HCT116 (cell line): ENCODE measurements around the gene AVPI1. TPM values are rescaled to one million over a fixed set of nuclear protein-coding genes. Genes with fewer than 3 reads are reported as not detected.

Experiments used
- ATAC-seq: fragments of 200-7000 bp; cut with Tn5 transposase; 2 replicates; pipeline ENCODE4 v1.9.1; 2020; ENCODE audit warnings: mild to moderate bottlenecking, moderate library complexity
- BruUV-seq: library from RNA; stranded (reverse); fragments of 400-500 nt; replicated peaks from 2 replicates; lab custom pipeline; 2021; lab: Mats Ljungman, UMichigan
- CTCF ChIA-PET: fragments of 300-600 bp; sonication (Branson Sonifier 250); formaldehyde crosslinking; loops from one replicate; lab custom pipeline; 2021; ENCODE audit warnings: antibody characterized with exemption; lab: Charles Lee
- POLR2A ChIA-PET: fragments of 300-600, 350-600 bp; sonication (Branson Sonifier 250); formaldehyde crosslinking; loops from one replicate; lab custom pipeline; 2021; ENCODE audit warnings: antibody characterized with exemption; lab: Charles Lee
- RAD21 ChIA-PET, 2 experiments: fragments of 300-600 bp; sonication (Branson Sonifier 250); formaldehyde crosslinking; loops; one replicate each; lab custom pipeline; 2023; ENCODE audit warnings: low total read pairs in 2 of 2; ENCODE audit not compliant: uncharacterized antibody in 2 of 2, unreplicated experiment in 2 of 2, low non-redundant PET in 1 of 2; lab: Charles Lee
- DNase-seq: peaks from one replicate; pipeline ENCODE4 v3.0.0-alpha.2; 2010; ENCODE audit warnings: low read depth, low spot score
- H2AFZ ChIP-seq: fragments of 200-600 bp; shearing (Covaris generic), sonication (generic); 2 replicates; pipeline ENCODE4 v1.6.1; 2017; ENCODE audit warnings: low read depth, mixed run types, mixed read lengths, antibody characterized with exemption, low read length; ENCODE audit not compliant: poor library complexity, severe bottlenecking
- H3K27ac ChIP-seq: 2 replicates; pipeline ENCODE4 v1.5.1; 2012; ENCODE audit warnings: low read depth, low read length
- H3K27me3 ChIP-seq: fragments of 200-600 bp; sonication (generic); 2 replicates; pipeline ENCODE4 v1.6.1; 2016; ENCODE audit warnings: mixed run types, low read length, mixed read lengths; ENCODE audit not compliant: insufficient read depth
- H3K36me3 ChIP-seq, 2 experiments: fragments of 200-500 bp in 1 of 2; fragments of 200-600 bp in 1 of 2; sonication (Bioruptor generic) in 1 of 2; sonication (generic) in 1 of 2; 2 replicates each; pipeline versions ENCODE4 v1.5.1 to v1.6.1; 2014 to 2016; ENCODE audit warnings: low read length in 2 of 2, inconsistent platforms in 1 of 2, mixed read lengths in 1 of 2, mixed run types in 1 of 2; ENCODE audit not compliant: insufficient read depth in 2 of 2, control insufficient read depth in 1 of 2
- H3K4me1 ChIP-seq, 2 experiments: fragments of 200-600 bp in 1 of 2; sonication (generic) in 1 of 2; 2 replicates each; pipeline versions ENCODE4 v1.5.1 to v1.6.1; 2012 to 2017; ENCODE audit warnings: low read length in 2 of 2, inconsistent platforms in 1 of 2, mild to moderate bottlenecking in 1 of 2, mixed read lengths in 1 of 2, mixed run types in 1 of 2, moderate library complexity in 1 of 2; ENCODE audit not compliant: insufficient read depth in 2 of 2, control insufficient read depth in 1 of 2
- H3K4me2 ChIP-seq: fragments of 200-600 bp; sonication (generic); 2 replicates; pipeline ENCODE4 v1.6.1; 2017; ENCODE audit warnings: mixed run types, low read length, mixed read lengths
- H3K4me3 ChIP-seq, 2 experiments: fragments of 200-600 bp in 1 of 2; sonication (generic) in 1 of 2; replicated peaks in 1 of 2; 2 replicates each; pipeline ENCODE4 v1.5.1; 2011 to 2016; ENCODE audit warnings: low read length in 2 of 2, control low read depth in 1 of 2, low read depth in 1 of 2, mild to moderate bottlenecking in 1 of 2, mixed read lengths in 1 of 2, mixed run types in 1 of 2
- H3K79me2 ChIP-seq: fragments of 200-600 bp; sonication (generic); 2 replicates; pipeline ENCODE4 v1.6.1; 2017; ENCODE audit warnings: mild to moderate bottlenecking, mixed run types, low read length, moderate library complexity, mixed read lengths; ENCODE audit not compliant: insufficient read depth
- H3K9ac ChIP-seq: fragments of 200-600 bp; sonication (generic); 2 replicates; pipeline ENCODE4 v1.6.1; 2016; ENCODE audit warnings: low read length, mixed read lengths
- H3K9me2 ChIP-seq: fragments of 200-600 bp; sonication (generic), shearing (Covaris generic); 2 replicates; pipeline ENCODE4 v1.6.1; 2017; ENCODE audit warnings: mixed run types, mild to moderate bottlenecking, moderate library complexity; ENCODE audit not compliant: insufficient read depth
- H3K9me3 ChIP-seq, 2 experiments: fragments of 200-500 bp in 1 of 2; fragments of 200-600 bp in 1 of 2; sonication (Bioruptor generic) in 1 of 2; sonication (generic) in 1 of 2; 2 replicates each; pipeline ENCODE4 v1.6.1; 2014 to 2017; ENCODE audit warnings: low read length in 2 of 2, mixed read lengths in 2 of 2, inconsistent platforms in 1 of 2, low read depth in 1 of 2, mild to moderate bottlenecking in 1 of 2, mixed run types in 1 of 2, moderate library complexity in 1 of 2; ENCODE audit not compliant: control insufficient read depth in 1 of 2, insufficient read depth in 1 of 2
- H4K20me1 ChIP-seq: fragments of 200-600 bp; sonication (generic), shearing (Covaris generic); 2 replicates; pipeline ENCODE4 v1.6.1; 2017; ENCODE audit warnings: mixed run types, mild to moderate bottlenecking, moderate library complexity; ENCODE audit not compliant: insufficient read depth
- CEBPB ChIP-seq: IDR thresholded peaks from 2 replicates; pipeline ENCODE4 v1.6.1; 2012; ENCODE audit warnings: low read depth
- ELF1 ChIP-seq: IDR thresholded peaks from 2 replicates; pipeline ENCODE4 v1.6.1; 2012; ENCODE audit warnings: low read depth, borderline replicate concordance
- FOSL1 ChIP-seq: IDR thresholded peaks from 2 replicates; pipeline ENCODE4 v1.6.1; 2012; ENCODE audit warnings: low read depth
- JUND ChIP-seq: IDR thresholded peaks from 2 replicates; pipeline ENCODE4 v1.6.1; 2012
- POLR2A ChIP-seq: IDR thresholded peaks from 2 replicates; pipeline ENCODE4 v1.7.0; 2011; ENCODE audit warnings: borderline replicate concordance; ENCODE audit not compliant: insufficient read depth, insufficient read length; ENCODE audit errors: extremely low read depth
- POLR2AphosphoS5 ChIP-seq: IDR thresholded peaks from 2 replicates; pipeline ENCODE4 v1.6.1; 2011; ENCODE audit warnings: mild to moderate bottlenecking, low read depth, low read length, moderate library complexity
- RAD21 ChIP-seq: IDR thresholded peaks from 2 replicates; pipeline ENCODE4 v1.6.1; 2012; ENCODE audit warnings: low read depth, mild to moderate bottlenecking
- REST ChIP-seq: IDR thresholded peaks from 2 replicates; pipeline ENCODE4 v1.6.1; 2012; ENCODE audit warnings: low read depth
- SIN3A ChIP-seq: IDR thresholded peaks from 2 replicates; pipeline ENCODE4 v1.6.1; 2012; ENCODE audit warnings: low read depth
- SP1 ChIP-seq: IDR thresholded peaks from 2 replicates; pipeline ENCODE4 v1.6.1; 2012; ENCODE audit warnings: low read depth
- SRF ChIP-seq: IDR thresholded peaks from 2 replicates; pipeline ENCODE4 v1.6.1; 2012; ENCODE audit warnings: low read depth
- YY1 ChIP-seq: IDR thresholded peaks from 2 replicates; pipeline ENCODE4 v1.6.1; 2011; ENCODE audit warnings: low read length, low read depth, moderate library complexity, mild to moderate bottlenecking; ENCODE audit not compliant: insufficient replicate concordance; ENCODE audit errors: extremely low read depth
- ZBTB33 ChIP-seq: IDR thresholded peaks from 2 replicates; pipeline ENCODE4 v1.6.1; 2011; ENCODE audit warnings: mild to moderate bottlenecking, low read length, moderate library complexity; ENCODE audit not compliant: insufficient replicate concordance; ENCODE audit errors: extremely low read depth
- ZFX ChIP-seq: fragments of 450-650 bp; IDR thresholded peaks from 2 replicates; pipeline ENCODE4 v1.6.1; 2017
- ZNF274 ChIP-seq: fragments of 200-500 bp; sonication (Bioruptor generic); IDR thresholded peaks from 2 replicates; pipeline ENCODE4 v1.6.1; 2014; ENCODE audit warnings: mild to moderate bottlenecking, low read depth, low read length, inconsistent platforms
- intact Hi-C: fragments of 100-400 bp; cut with micrococcal nuclease; formaldehyde crosslinking; loops from 2 replicates; pipeline ENCODE4 v1.10.0; 2022
- total RNA-seq: library from RNA; stranded (reverse); gene quantifications from one replicate; pipeline ENCODE4 v1.2.1, GENCODE V29; 2021; ENCODE audit not compliant: unreplicated experiment
- TF ChIP-seq, protein P1 (sequence below): IDR thresholded peaks from 2 replicates; pipeline ENCODE4 v1.6.1; 2012
- TF ChIP-seq, protein P2 (sequence below): IDR thresholded peaks from 2 replicates; pipeline ENCODE4 v1.6.1; 2012

AVPI1 gene
- total RNA-seq, 1 experiment from 2014 or later, result 26.7 TPM

GRCh38 chr10:97667463-97667862 is 19.6 kb downstream of the AVPI1 start:
- Histone ChIP-seq H3K4me2 (no peak overlapping the region), H3K9me2 (no peaks in the 10 kb centered on the region), H3K79me2 (no peaks in the 10 kb centered on the region), H3K4me1 (no peaks in the 10 kb centered on the region), H3K9me3 (no peaks in the 10 kb centered on the region), H3K36me3 (peaks cover 23 to 35% of the 10 kb centered on the region in 2 experiments; a peak in 3 of 4 replicates), H3K27me3 (no peaks in the 10 kb centered on the region), H3K27ac (no peak overlapping the region), H3K9ac (no peak overlapping the region), H2AFZ (no peak overlapping the region), H4K20me1 (no peaks in the 10 kb centered on the region), H3K4me3 (no peak overlapping the region)
- no peak for ATAC-seq
- CTCF ChIA-PET, result no interaction called here
- BruUV-seq, result no TSS peak
- POLR2A ChIA-PET, result no interaction called here
- intact Hi-C loops, result no loop called here
- no peak for TF ChIP-seq SP1
- TF ChIP-seq RAD21, result no peak
- TF ChIP-seq CEBPB, result no peak
- TF ChIP-seq, protein P1, sequence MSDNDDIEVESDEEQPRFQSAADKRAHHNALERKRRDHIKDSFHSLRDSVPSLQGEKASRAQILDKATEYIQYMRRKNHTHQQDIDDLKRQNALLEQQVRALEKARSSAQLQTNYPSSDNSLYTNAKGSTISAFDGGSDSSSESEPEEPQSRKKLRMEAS, result no peak
- TF ChIP-seq YY1, result no peak
- TF ChIP-seq POLR2A, result no peak
- DNase-seq, result no peak
- RAD21 ChIA-PET, result no interaction called here

DNA sequence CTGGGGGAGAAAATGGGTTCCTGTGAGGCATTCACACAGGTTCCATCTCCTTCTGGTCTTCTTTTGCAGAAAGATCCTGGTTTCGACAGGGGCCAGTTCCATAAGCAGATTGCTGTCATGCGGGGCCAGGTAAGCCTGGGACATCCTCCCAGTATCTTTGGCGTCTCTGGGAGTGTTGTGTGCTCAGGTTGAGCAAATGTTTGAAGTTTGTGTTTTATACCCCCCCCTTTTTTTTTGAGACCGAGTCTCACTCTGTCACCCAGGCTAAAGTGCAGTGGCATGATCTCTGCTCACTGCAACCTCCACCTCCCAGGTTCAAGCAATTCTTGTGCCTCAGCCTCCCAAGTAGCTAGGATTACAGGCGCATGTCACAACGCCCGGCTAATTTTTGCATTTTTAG is 20.0 kb downstream of the AVPI1 start:
- intact Hi-C loops, result no loop called here
- Histone ChIP-seq H3K79me2 (no peaks in the 10 kb centered on the region), H3K27ac (no peak overlapping the region), H3K4me1 (no peaks in the 10 kb centered on the region), H2AFZ (no peak overlapping the region), H3K9me2 (no peaks in the 10 kb centered on the region), H3K4me2 (no peak overlapping the region), H3K36me3 (peaks cover 23 to 40% of the 10 kb centered on the region in 2 experiments; a peak in 3 of 4 replicates), H3K4me3 (no peak overlapping the region), H4K20me1 (no peaks in the 10 kb centered on the region), H3K9me3 (no peaks in the 10 kb centered on the region), H3K9ac (no peak overlapping the region), H3K27me3 (no peaks in the 10 kb centered on the region)
- RAD21 ChIA-PET, result no interaction called here
- CTCF ChIA-PET, result no interaction called here
- POLR2A ChIA-PET, result no interaction called here
- ATAC-seq (no peak), DNase-seq (no peak)
- no TSS peak for BruUV-seq
- TF ChIP-seq ELF1 (no peak), POLR2A (no peak), CEBPB (no peak), RAD21 (no peak), POLR2AphosphoS5 (no peak), ZFX (no peak), SIN3A (no peak), JUND (no peak), ZNF274 (no peak), SRF (no peak), REST (no peak), ZBTB33 (no peak), FOSL1 (no peak)
- TF ChIP-seq, protein P2, sequence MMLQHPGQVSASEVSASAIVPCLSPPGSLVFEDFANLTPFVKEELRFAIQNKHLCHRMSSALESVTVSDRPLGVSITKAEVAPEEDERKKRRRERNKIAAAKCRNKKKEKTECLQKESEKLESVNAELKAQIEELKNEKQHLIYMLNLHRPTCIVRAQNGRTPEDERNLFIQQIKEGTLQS, result no peak
